Testis (tissue), 2 donors: ENCODE measurements around the gene ARRDC2.

ENCODE experiments used
- POLR2A ChIP-seq: fragments of 450-650 bp; IDR thresholded peaks from one replicate; pipeline ENCODE4 v1.6.1; 2017; ENCODE audit warnings: antibody characterized with exemption, mild to moderate bottlenecking, moderate library complexity
- TF ChIP-seq, protein P1 (sequence below), 3 experiments: fragments of 450-650 bp in 2 of 3; fragments of 200-600 bp in 1 of 3; sonication (generic) in 1 of 3; IDR thresholded peaks; one replicate each; pipeline ENCODE4 v1.5.1; 2016 to 2019; ENCODE audit warnings: antibody characterized with exemption in 3 of 3, mild to moderate bottlenecking in 2 of 3, moderate library complexity in 1 of 3

GRCh38 chr19:18055967-18056366 is 48.0 kb downstream of the ARRDC2 start:
- TF ChIP-seq, protein P1, sequence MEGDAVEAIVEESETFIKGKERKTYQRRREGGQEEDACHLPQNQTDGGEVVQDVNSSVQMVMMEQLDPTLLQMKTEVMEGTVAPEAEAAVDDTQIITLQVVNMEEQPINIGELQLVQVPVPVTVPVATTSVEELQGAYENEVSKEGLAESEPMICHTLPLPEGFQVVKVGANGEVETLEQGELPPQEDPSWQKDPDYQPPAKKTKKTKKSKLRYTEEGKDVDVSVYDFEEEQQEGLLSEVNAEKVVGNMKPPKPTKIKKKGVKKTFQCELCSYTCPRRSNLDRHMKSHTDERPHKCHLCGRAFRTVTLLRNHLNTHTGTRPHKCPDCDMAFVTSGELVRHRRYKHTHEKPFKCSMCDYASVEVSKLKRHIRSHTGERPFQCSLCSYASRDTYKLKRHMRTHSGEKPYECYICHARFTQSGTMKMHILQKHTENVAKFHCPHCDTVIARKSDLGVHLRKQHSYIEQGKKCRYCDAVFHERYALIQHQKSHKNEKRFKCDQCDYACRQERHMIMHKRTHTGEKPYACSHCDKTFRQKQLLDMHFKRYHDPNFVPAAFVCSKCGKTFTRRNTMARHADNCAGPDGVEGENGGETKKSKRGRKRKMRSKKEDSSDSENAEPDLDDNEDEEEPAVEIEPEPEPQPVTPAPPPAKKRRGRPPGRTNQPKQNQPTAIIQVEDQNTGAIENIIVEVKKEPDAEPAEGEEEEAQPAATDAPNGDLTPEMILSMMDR (IDR thresholded peaks at IDR 0.05): no peak
- no peak for TF ChIP-seq POLR2A
